Suppressor macrophage (primary cell): ENCODE data around the gene GPX6.
"Not testable (repeated sequence)": the region's sequence is repeated elsewhere in the genome, so short reads cannot be mapped to it uniquely, and the experiment has no call there.

Experiments used
- DNase-seq, 4 experiments: peaks; one replicate each; pipeline ENCODE4 v3.0.0-alpha.2; 2020 to 2022

Gene GPX6

DNA sequence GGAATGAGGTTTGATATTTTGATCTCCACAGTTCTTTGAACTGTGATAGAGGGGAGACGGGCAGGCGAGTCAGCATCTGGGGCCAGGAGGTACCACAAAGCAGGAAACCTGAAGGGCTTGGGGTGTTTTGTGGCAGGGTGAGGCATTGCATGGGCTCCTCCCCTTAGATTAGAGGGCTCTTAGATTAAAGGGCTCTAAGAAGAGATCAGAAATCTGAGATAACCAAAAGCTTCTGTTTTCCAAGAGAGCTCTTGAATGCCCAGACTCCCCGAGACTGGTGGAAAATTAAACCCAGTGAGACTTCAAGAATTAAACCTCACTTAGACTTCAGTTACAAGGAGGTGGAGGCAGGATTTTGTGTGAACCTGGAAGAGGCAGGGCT is 7.6 kb upstream of the GPX6 start:
- DNase-seq = no peak

DNA sequence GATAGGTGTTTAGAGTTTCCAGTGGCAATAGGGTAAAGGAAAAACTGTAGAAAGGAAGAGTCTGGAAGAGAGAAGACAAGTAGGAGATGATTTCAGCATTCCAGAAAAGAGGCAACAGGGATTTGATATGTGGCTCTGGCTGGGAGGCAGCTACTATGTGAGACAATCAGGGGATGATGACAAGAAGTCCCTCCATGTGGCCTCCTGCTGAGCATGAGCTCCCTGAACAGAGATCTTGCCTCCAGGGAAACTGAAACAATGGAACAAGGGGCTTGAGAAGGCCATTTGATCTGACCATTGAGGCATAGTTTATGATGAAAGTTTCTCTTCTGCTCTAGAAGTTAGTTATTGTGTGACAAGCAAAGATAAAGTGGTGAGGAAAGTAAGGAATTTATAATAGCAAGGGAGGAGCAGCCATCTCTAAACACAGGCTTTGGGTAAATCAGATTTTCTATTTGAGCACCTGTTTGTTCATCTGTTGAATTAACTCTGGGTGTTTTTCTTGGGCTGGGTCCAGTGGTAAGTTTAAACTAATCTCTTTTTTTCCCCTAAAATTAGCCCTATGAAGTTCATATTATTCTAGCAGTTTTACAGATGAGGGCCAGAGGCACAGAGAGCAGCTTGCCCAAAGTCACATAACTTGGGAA is 7.1 kb upstream of the GPX6 start:
- no peak for DNase-seq

DNA sequence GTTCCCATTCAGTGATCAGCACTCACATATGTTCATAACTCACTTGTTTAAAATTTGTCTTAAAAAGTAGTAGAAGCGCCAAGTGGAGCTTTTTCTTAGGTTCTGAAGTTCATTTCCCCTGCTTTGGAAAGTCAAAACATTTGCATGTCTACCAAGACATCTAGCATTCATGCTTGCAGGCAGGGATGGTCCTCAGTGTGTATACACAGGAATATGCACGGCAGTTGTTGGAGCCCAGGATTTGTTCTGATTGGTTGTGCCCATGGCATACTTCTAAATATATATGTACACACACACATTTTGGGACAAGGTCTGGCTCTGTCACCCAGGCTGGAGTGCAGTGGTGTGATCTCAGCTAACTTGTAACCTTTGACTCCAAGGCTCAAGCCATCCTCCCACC is 2.4 kb upstream of the GPX6 start:
- no peak for DNase-seq

DNA sequence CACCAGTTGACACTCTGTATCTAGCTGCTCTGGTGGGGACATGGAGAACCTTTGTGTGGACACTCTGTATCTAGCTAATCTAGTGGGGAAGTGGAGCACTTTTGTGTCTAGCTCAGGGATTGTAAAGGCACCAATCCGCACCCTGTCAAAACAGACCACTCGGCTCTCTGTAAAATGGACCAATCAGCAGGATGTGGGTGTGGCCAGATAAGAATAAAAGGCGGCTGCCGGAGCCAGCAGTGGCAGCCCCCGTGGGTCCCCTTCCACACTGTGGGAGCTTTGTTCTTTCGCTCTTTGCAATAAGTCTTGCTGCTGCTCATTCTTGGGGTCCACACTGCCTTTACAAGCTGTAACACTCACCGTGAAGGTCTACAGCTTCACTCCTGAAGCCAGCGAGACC is 3.2 kb downstream of the GPX6 start:
- DNase-seq = not testable (repeated sequence)

DNA sequence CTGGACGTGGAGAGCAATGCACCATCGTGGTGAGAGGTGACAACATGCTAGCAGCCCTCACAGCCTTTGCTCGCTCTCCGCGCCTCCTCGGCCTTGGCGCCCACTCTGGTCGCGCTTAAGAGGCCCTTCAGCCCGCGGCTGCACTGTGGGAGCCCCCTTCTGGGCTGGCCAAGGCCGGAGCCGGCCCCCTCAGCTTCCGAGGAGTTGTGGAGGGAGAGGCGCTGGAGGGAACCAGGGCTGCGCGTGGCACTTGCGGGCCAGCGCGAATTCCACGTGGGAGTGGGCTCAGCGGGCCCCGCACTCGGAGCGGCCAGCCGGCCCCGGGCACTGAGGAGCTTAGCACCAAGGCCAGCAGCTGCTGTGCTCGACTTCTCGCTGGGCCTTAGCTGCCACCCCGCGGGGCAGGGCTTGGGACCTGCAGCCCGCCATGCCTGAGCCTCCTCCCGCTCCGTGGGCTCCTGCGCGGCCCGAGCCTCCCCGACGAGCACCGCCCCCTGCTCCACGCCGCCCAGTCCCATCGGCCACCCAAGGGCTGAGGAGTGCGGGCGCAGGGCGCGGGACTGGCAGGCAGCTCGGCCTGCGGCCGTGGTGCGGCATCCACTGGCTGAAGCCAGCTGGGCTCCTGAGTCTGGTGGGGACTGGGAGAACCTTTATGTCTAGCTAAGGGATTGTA is 3.8 kb downstream of the GPX6 start:
- no peak for DNase-seq

DNA sequence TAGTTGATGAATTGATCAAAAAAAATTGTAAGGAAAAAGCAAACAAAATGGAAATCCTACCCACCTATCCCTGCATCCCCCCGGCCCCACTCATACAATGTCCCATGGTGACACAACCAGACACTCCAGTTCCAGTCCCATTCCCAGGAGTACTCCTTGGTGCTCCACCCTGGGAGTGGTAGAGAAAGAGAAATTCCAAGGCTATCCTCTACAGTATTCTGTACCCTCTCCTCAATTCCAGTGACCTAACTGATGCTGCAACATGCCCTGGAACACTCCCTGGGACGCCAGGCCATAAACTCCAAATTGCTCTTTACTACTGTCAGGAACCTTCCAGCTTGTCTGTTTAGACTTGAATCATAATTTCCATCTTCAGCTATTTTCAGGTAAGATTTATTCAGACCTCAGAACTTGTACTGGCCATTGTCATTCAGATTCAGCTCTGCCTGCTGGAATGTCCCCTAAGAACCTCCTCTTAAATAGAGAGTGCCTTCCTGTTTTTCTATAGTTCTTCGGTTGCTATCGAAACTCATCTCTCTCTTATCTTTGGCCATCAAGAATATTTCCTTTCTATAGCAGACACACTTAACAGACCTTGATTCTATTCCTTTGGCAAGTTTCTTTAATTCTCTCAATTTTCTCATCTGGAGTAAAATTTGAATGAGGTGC is 8.7 kb downstream of the GPX6 start:
- DNase-seq = no peak

DNA sequence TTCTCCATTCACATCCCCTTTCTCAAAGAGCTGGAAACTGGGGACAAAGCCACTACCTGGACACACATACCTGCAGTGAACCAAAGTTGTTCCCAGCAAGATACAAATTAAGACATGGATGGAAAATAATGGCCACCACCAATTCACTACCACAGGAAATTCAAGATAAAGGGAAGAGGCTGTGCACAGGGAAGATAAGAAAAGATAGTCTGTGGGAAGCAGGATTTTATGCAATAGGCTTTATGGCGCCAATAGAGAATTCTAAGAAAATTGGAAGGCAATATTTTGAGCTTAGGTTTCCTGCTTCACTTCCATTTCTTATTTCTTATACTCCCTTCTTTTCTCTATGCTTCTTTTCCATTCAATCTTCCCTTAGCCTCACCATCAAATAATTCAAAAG is 9.9 kb downstream of the GPX6 start:
- no peak for DNase-seq

DNA sequence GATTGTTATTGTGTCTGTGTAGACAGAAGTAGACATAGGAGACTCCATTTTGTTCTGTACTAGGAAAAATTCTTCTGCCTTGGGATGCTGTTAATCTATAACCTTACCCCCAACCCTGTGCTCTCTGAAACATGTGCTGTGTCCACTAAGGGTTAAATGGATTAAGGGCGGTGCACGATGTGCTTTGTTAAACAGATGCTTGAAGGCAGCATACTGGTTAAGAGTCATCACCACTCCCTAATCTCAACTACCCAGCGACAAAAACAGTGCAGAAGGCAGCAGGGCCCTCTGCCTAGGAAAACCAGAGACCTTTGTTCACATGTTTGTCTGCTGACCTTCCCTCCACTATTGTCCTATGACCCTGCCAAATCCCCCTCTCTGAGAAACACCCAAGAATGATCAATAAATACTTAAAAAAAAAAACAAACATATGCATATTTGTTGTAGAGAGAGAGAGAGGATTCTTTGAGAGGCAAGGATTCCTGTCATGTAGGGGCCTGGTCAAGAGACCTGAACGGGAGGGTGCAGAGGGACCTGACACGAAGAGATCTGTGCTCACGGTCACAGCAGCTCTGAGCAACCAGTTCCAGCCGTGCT is 12.8 kb downstream of the GPX6 start:
- DNase-seq = not testable (repeated sequence)

DNA sequence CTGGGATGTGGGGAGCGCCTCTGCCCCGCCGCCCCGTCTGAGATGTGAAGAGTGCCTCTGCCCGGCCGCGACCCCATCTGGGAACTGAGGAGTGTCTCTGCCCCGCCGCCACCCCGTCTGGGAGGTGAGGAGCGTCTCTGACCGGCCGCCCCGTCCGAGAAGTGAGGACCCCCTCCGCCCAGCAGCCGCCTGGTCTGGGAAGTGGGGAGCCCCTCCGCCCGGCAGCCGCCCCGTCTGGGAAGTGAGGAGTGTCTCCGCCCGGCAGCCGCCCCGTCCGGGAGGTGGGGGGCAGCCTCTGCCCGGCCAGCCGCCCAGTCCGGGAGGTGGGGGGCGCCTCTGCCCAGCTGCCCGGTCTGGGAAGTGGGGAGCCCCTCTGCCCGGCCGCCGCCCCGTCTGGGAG is 13.5 kb downstream of the GPX6 start:
- DNase-seq = not testable (repeated sequence)

DNA sequence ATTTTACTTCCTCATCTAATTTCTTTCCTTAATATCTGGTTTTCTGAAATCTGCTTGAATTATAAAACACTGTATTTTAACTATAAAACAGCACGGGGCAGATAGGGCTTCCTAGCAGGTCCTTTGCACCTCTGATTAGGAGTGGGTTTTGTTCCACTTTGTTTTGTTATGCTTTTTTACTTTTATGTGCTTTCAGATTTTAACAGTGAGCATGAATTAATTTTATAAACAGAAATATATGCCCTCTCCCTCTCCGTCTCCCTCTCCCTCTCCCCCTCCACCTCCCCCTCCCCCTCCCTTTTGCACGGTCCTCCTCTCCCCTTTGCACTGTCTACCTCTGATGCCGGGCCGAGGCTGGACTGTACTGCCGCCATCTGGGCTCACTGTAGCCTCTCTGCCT is 14.3 kb downstream of the GPX6 start:
- no peak for DNase-seq

DNA sequence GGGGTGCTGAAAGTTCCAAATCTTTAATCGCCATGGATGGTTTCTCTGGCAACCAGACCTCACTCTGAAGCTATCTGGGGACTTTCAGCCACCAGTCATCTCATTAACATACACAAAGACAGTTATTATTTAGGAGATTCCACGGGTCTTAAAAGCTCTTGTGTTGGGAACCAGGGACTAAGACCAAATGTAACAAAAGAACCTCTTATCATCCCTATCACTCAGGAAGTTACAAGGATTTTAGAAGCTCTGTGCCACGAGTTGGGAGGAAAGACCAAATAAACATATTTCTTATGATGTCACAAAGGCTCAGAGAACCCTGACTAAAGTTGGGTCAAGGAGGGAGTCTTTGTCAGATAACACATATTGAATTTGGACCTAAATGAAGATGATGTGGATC is 17.7 kb downstream of the GPX6 start:
- DNase-seq = no peak

DNA sequence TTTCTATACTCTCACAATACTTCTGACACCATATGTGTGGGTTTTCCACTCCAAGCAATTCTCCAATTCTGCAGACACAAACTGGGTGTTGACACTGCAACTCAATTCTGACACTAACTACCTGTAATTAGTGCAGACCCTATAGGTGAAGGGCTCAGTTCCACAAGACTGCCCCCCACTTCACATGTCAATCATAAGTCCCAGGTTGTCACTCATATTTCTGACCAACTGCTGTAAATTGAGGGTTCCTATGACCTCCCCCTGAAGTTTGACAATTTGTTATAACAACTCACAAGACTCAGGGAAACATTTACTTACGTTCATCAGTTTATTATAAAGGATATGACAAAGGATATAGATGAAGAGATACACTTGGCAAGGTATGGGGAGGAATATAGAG is 18.3 kb downstream of the GPX6 start:
- no peak for DNase-seq

DNA sequence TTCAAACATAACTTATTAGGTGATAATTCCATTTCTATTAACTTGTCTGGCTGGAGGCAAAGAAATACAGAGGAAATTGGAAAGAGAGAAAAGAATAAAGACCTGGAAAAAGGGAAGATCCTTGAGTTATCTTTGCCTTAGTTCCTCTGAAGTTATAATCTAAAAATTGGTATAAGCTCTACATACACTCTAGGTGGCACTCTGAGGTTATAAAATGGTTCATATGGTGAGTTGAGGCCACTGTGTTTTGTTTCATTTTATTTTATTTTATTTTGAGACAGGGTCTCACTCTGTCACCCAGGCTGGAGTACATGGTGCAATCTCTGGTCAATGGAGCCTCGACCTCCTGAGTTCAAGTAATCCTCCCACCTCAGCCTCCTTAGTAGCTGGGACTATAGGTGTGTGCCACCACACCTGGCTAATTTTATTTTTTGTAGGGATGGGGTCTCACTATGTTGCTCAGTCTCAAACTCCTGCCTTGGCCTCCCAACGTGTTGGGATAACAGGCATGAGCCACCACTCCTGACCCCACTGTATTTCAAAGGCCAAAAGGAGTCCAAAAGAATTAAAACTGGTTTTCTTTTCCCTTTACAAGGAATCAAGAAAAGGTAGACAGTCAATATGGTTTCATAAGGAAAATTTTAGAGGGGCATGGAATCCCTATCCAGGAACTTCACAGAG is 19.4 kb downstream of the GPX6 start:
- DNase-seq = no peak

DNA sequence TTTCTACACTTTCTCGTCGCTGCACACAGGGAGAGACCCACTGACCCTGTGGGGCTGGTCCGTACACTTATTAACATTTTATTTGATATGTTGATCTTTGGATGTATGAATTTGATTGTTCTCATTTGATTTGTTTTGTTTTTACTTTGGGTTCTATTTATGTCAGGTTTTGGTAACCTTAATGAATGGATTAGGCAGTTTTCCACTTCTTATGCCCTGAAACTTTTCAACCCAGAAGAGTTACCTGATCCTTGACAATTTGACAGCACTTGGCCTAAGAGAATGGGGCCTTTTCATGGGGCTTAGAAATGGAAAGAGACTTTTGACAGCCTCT is 23.6 kb downstream of the GPX6 start:
- DNase-seq = no peak

DNA sequence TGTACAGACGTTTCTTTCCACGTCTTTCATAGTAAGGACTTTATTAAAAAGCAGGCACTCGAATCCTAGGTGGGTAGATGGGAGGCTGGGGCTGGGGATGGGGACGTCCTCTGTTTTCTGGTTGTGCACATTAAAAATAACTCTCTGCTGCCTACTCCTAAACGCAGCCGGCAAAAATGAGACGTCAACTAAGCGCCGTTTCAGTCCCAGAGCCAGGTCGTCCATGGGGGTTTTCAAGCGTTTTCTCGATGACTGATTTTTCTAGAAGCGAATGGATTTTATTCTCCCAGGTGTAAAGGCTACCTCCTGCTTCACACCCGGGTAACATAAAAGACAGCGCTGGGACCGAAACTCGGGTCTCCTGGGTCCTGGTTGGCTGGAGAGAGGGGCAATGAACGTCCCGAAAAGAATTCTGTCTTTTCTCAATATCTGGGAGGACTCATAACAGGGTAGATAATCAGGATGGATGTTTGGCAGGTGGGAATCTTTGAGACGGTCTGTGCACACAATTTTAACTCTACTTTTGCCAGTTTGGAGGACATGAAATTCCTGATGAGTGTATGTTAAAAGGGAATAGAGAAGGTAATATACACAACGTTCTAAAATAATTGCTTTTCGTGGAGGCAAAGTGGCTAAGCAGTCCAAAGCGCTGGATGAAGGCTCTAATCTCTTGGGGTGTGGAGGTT is 25.2 kb downstream of the GPX6 start:
- DNase-seq = no peak

DNA sequence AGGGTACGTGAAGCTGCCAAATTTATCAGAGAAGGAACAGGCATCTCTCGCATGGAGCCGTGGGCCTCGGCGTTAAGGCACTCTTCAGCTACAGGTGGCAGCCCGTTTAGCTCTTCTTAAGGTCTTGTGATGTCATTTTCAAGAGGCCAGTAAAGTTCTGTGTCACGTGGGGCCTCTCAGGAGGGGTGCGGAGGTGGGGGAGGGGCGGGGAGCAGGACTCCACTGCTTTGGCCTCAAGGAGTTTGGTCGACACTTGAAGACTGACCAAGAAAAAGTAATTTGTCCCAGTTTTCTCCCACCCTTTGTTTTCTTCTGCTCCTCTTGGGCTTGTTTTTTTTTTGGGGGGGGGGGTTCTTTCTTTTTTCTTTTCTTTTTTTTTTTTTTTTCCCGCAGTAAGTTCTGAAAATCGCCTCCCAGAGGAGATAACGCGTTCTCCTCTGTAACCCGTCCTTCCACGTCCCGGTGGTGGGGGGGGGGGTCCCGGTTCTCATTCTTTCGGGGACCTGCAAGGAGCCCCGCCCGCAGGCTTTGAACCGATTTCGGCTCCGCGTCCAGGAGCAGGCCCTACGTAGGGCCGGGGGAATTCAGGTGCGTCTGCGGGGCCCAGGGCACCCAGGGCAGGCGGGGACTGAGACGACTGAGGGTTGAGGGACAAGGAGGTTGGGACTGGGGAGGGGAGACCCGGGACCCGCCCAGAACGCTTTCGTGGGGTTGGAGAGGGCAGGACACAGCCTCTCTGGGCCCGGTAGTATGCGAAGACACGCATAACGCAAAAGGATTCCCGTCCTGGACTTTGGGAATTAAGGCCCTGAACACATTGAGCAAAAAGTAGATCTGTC is 26.0 kb downstream of the GPX6 start:
- peak in 3 of 4 experiments; percentile 4 to 7 (median 5) for DNase-seq

DNA sequence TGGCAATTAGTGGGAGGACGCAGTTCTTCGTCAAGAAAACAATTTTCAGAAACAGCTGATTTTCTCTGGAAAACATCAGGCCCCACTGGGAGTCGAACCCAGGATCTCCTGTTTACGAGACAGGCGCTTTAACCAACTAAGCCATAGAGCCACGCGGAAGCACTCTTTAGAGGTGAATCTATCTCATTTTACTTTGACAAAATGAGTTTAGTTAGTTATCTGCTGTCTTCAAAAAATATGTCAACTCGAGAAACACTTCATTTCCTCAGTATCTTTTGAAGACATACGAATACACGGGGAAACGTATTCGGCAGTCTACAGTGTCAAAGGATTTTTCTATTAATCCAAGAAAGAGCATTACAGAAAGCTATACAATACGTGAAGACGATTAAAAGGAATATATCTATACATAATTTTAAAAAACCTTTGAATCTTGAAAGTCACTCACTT is 26.7 kb downstream of the GPX6 start:
- peak; percentile 31 to 59 (median 49) for DNase-seq

DNA sequence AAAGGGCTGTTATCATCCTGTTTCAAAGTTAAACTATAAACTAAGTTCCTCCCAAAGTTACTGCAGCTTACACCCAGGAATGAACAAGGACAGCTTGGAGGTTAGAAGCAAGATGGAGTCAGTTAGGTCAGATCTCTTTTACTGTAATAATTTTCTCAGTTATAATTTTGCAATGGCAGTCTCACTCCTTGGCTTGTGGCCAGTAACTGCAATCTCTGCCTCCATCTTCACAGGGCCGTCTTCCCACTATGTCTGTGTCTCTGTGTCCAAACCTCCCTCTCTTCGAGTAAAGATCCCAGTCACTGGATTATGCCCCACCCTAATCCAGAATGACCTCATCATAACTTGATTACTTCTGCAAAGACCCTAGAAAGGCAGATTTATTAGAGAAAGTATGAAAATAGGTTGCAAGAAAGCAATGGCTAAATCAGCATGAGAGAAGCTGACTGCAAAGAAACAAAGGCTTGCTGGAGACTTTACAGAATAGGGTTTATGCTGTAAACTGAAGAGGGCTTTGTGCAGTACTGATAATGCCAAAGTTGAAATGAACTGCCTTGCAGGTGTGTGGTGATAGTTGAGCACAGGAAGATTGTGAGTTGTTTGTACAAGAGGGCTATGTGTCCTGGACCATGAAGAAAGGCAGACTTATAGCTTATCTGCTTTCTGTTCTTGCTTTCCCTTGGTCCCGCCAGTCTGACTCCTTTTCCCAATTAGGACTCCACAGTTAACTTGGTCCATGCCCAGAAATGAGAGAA is 28.4 kb downstream of the GPX6 start:
- no peak for DNase-seq

DNA sequence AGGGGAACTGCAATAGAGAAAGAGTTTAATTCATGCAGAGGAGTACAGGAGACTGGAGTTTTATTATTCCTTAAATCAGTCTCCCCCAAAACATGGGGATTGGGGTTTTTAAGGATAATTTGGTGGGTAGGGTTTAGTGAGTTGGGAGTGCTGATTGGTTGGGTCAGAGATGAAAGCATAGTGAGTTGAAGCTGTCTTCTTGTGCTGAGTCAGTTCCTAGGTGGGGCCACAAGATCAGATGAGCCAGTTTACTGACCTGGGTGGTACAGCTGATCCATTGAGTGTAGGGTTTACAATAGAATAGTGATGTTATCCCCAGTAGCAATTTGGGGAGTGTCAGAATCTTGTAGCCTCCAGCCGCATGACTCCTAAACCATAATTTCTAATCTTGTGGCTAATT is 29.1 kb downstream of the GPX6 start:
- DNase-seq = no peak

DNA sequence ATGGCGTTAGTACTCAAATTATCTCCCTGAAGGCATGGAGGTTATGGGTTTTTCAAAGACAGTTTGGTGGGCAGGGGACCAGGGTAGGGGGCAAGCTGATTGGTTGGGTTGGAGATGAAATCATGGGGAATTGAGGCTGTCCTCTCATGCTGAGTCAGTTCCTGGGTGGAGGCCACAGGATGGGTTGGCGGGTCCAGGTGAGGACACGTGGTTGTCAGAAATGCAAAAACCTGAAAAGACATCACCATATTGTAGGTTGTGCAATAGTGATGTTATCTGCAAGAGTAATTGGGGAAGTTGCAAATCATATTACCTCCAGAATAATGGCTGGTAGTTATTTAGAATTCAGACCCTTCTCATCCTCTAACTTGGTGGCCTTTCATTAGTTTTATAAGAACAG is 30.1 kb downstream of the GPX6 start:
- DNase-seq = no peak
